Pancreas (tissue), 10 donors: ENCODE results near the gene LRRC10. TPM values are rescaled to one million over a fixed set of nuclear protein-coding genes. Genes with fewer than 3 reads are reported as not detected.
"Not testable (repeated sequence)": the region's sequence is repeated elsewhere in the genome, so short reads cannot be mapped to it uniquely, and the experiment has no call there.

Source experiments
- ATAC-seq, 4 donors: fragments of 200-7000 bp; cut with Tn5 transposase; one replicate each; pipeline versions ENCODE4 v1.8.0 to v1.9.1; 2020; ENCODE audit warnings: mild to moderate bottlenecking in 4 of 4, moderate library complexity in 4 of 4
- DNase-seq, 6 donors: peaks; one replicate each; pipeline ENCODE4 v3.0.0-alpha.2; 2020
- FAIRE-seq: peaks from 2 replicates; lab custom pipeline; 2012; peaks lifted over from hg19 to GRCh38; lab: Jason Lieb, UNC
- H3K27ac ChIP-seq, 4 donors: fragments of 200-600 bp; sonication (generic); 1 replicate in 3 of 4; 2 replicates in 1 of 4; pipeline versions ENCODE4 v1.5.0 to v1.8.0; 2020
- H3K27me3 ChIP-seq, 4 donors: fragments of 200-600 bp; one replicate each; pipeline ENCODE4 v1.8.0; 2021
- H3K36me3 ChIP-seq, 3 donors: fragments of 200-600 bp; sonication (generic) in 1 of 3; one replicate each; pipeline versions ENCODE4 v1.5.0 to v1.8.0; 2020 to 2021
- H3K4me1 ChIP-seq, 3 donors: fragments of 200-600 bp; one replicate each; pipeline ENCODE4 v1.8.0; 2021
- H3K4me3 ChIP-seq, 4 donors: fragments of 200-600 bp; sonication (generic) in 2 of 4; one replicate each; pipeline versions ENCODE4 v1.5.0 to v1.8.0; 2020 to 2021
- H3K9me3 ChIP-seq, 4 donors: fragments of 200-600 bp; one replicate each; pipeline ENCODE4 v1.8.0; 2021
- WGBS, 2 donors: extraction: QIAGEN DNeasy Blood & Tissue Kit; methylation state at CpG; one replicate each; pipeline ENCODE4 v1.1.7; 2013; 5-methylcytosine and 5-hydroxymethylcytosine counted together
- intact Hi-C, 3 donors: fragments of 100-400 bp; cut with DNase I; formaldehyde crosslinking; loops; one replicate each; pipeline versions ENCODE4 v1.11.1 to v1.14.2; 2022
- polyA plus RNA-seq, 2 donors: library from polyadenylated mRNA; stranded (reverse); fragments of 200-250 nt; gene quantifications; one replicate each; pipeline ENCODE4 v1.2.3, GENCODE V29; 2013
- total RNA-seq, 6 donors: library from RNA; stranded (reverse); fragmentation: NEBNext Ultra II Directional in 4 of 6; extraction: Animal tissue kit (Norgen Biotek cat#: 25700) in 4 of 6; gene quantifications; one replicate each; pipeline versions ENCODE4 v1.2.1 to v1.2.4, GENCODE V29; 2021 to 2023
- TF ChIP-seq, protein P1 (sequence below), 4 donors: fragments of 200-600 bp; sonication (generic) in 3 of 4; IDR thresholded peaks; one replicate each; pipeline versions ENCODE4 v1.5.0 to v1.8.0; 2021; ENCODE audit warnings: antibody characterized with exemption in 4 of 4
- donor health status: healthy with polysubstance abuse.
- donor health status: DM: no; HTN: no; CAD: no; lungs with moderate emphysema.
- donor health status: DM: no; HTN: no; CAD: no.
- donor health status: control.
- donor health status: control.
- donor health status: Bipolar disorder and iron deficiency.
- donor health status: DM: yes; HTN: yes; CAD: no.
- donor health status: DM: no; HTN: no; CAD: no.
- donor health status: DM: no; HTN: no; CAD: no.
- donor health status: DM: yes; HTN: yes; CAD: no.

LRRC10 gene
- total and polyA plus RNA-seq, 8 donors, result not detected

DNA sequence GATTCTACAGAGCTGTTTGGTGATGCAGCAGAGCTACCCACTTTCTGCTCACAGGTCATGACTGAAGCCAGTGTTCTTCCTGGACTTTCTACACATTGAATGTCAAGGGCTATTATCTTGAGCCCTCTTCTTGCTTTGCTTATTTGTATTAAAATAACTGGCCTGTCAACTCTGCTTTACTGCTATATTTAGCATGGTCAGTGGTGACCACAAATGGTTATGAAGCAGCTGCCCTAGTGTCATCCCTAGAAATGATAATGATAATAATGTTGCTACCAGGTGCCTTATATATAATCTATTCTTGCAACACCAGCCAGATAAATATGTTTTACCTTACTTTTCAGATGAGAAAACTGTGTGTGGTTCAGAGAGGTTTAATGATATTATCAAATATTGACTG lies 2.6 kb upstream of the LRRC10 start:
- intact Hi-C loops, result no loop called here
- Histone ChIP-seq H3K4me3 (no peak overlapping the region), H3K9me3 (no peaks in the 10 kb centered on the region), H3K27ac (no peak overlapping the region), H3K4me1 (no peaks in the 10 kb centered on the region), H3K36me3 (no peaks in the 10 kb centered on the region), H3K27me3 (no peaks in the 10 kb centered on the region)
- no peak for FAIRE-seq
- ATAC-seq, result no peak
- TF ChIP-seq, protein P1, sequence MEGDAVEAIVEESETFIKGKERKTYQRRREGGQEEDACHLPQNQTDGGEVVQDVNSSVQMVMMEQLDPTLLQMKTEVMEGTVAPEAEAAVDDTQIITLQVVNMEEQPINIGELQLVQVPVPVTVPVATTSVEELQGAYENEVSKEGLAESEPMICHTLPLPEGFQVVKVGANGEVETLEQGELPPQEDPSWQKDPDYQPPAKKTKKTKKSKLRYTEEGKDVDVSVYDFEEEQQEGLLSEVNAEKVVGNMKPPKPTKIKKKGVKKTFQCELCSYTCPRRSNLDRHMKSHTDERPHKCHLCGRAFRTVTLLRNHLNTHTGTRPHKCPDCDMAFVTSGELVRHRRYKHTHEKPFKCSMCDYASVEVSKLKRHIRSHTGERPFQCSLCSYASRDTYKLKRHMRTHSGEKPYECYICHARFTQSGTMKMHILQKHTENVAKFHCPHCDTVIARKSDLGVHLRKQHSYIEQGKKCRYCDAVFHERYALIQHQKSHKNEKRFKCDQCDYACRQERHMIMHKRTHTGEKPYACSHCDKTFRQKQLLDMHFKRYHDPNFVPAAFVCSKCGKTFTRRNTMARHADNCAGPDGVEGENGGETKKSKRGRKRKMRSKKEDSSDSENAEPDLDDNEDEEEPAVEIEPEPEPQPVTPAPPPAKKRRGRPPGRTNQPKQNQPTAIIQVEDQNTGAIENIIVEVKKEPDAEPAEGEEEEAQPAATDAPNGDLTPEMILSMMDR (IDR thresholded peaks at IDR 0.05), result no peak
- no peak for DNase-seq

DNA sequence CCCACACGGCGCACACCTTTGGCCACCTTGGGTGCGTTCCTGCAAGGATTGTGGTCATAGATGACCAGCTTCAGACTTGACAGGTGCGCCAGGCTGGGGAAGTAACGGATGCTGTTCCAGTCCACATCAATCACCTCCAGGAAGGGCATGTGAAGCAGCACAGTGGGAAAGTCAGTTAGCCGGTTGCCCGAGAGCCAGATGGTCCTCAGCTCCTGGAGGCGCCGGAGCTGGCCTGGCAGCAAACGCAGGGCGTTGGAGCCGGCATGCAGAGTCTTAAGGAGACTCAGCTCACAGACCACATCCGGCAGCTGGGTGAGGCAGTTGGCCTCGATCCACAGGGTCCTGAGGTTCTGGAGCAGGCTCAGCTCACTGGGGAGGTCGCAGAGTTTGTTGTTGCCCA lies 581 bp downstream of the LRRC10 start:
- DNase-seq, result peak in 1 of 6 donors; percentile 29
- Histone ChIP-seq H3K27me3 (no peaks in the 10 kb centered on the region), H3K4me3 (no peak overlapping the region), H3K27ac (no peak overlapping the region), H3K36me3 (no peaks in the 10 kb centered on the region), H3K4me1 (no peaks in the 10 kb centered on the region), H3K9me3 (no peaks in the 10 kb centered on the region)
- TF ChIP-seq, protein P1 (IDR thresholded peaks at IDR 0.05), result no peak
- intact Hi-C loops, result no loop called here
- no peak for ATAC-seq
- WGBS, 2 donors, result 86 to 90% methylated on average over 15 of the region's 15 CpGs
- FAIRE-seq, result no peak

DNA sequence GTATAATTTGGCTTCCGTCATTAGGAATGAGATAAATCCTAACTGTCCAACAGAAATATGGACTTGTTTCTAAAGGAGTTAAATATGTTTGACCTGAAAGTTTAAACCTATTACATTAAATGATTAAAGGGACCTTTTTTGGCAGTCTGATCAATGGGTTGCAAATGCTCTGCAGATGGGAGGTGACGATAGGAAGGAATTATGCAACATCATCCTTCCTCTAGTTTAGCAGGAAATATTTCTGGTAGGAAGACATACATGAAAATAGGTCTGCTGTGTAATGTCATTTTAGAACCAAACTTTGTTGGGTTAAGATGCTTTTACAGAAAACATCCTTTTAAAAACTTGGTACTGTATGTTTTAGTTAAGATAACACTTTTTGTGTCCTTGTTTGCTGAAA lies 2.6 kb downstream of the LRRC10 start:
- DNase-seq (no peak), ATAC-seq (no peak), FAIRE-seq (no peak)
- intact Hi-C loops, result no loop called here
- H3K27ac ChIP-seq, result no peak overlapping the region
- no peak overlapping the region for H3K4me3 ChIP-seq
- no peaks in the 10 kb centered on the region for H3K27me3 ChIP-seq
- H3K36me3 ChIP-seq, result no peaks in the 10 kb centered on the region
- H3K4me1 ChIP-seq, result no peaks in the 10 kb centered on the region
- no peaks in the 10 kb centered on the region for H3K9me3 ChIP-seq
- TF ChIP-seq, protein P1 (IDR thresholded peaks at IDR 0.05), result no peak
- WGBS, 2 donors, result 60 to 61% methylated on average over 2 of the region's 2 CpGs

DNA sequence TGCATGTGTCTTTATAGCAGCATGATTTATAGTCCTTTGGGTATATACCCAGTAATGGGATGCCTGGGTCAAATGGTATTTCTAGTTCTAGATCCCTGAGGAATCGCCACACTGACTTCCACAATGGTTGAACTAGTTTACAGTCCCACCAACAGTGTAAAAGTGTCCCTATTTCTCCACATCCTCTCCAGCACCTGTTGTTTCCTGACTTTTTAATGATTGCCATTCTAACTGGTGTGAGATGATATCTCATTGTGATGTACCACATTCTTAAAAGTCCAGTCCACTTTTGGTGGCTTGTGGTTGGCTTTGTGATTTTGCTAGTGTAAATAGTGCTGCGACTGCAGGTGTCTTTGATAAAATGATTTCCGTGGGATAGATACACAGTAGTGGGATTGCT lies 6.4 kb downstream of the LRRC10 start:
- FAIRE-seq, H3K4me3 ChIP-seq, H3K4me1 ChIP-seq, intact Hi-C loops, DNase-seq, ATAC-seq, H3K9me3 ChIP-seq, H3K27ac ChIP-seq, H3K27me3 ChIP-seq: not testable (repeated sequence)
- 64 to 67% methylated on average over 2 of the region's 3 CpGs for WGBS, 2 donors
- peaks cover 10 to 20% (median 19%) of the 10 kb centered on the region in 3 donors for H3K36me3 ChIP-seq

DNA sequence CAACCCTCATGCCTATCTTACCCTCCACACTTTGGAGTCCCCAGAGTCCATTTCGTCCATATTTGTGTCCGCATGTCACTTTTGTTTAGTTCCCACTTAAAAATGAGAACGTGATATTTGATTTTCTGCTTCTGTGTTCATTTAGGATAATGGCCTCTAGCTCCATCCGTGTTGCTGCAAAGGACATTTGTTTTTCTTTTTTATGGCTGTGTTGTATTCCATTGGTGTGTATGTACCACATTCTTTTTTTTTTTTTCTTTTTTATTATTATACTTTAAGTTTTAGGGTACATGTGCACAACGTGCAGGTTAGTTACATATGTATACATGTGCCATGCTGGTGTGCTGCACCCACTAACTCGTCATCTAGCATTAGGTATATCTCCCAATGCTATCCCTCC lies 7.2 kb downstream of the LRRC10 start:
- H3K9me3 ChIP-seq, H3K4me1 ChIP-seq, FAIRE-seq, H3K27me3 ChIP-seq, intact Hi-C loops, H3K27ac ChIP-seq, H3K4me3 ChIP-seq, ATAC-seq, DNase-seq: not testable (repeated sequence)
- H3K36me3 ChIP-seq, result peaks cover 10 to 27% (median 25%) of the 10 kb centered on the region in 3 donors
- WGBS, 2 donors, result 96 to 98% methylated on average over 5 of the region's 6 CpGs

DNA sequence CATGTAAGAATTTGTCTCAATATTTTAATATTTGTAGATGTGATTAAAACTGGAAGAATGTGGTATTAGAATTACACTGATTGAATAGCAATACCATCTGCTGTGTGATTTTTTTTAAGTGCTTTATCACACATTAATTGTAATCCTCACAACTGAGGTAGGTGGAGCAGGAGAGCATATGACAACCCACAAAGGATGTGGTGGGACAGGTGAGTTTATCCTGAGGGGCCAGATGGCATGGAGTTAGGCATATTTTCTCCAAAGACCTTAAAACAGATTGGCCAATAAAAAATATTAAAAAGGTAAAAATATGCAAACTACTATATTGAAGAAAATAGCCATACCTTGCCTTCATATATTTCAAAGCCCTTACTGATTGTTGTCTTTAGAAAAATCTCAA lies 7.8 kb downstream of the LRRC10 start:
- TF ChIP-seq, protein P1 (IDR thresholded peaks at IDR 0.05), result no peak
- peaks cover 10 to 33% (median 25%) of the 10 kb centered on the region in 3 donors for H3K36me3 ChIP-seq
- H3K27ac ChIP-seq, result no peak overlapping the region
- no peaks in the 10 kb centered on the region for H3K27me3 ChIP-seq
- no peak for ATAC-seq
- peaks cover 0 to 4% (median 0%) of the 10 kb centered on the region in 3 donors for H3K4me1 ChIP-seq
- no peaks in the 10 kb centered on the region for H3K9me3 ChIP-seq
- FAIRE-seq, result no peak
- intact Hi-C loops, result no loop called here
- H3K4me3 ChIP-seq, result no peak overlapping the region
- no peak for DNase-seq
